Loucy (cell line): Measurements from ENCODE around the gene TSSK2.

Source experiments
- H2AFZ ChIP-seq: fragments of 200-600 bp; sonication (generic); 2 replicates; pipeline ENCODE4 v1.6.0; 2016; ENCODE audit warnings: antibody characterized with exemption, mild to moderate bottlenecking, low read length, moderate library complexity
- H3F3A ChIP-seq: fragments of 200-600 bp; 2 replicates; pipeline ENCODE4 v1.6.0; 2016; ENCODE audit warnings: antibody characterized with exemption, low read depth, mild to moderate bottlenecking
- H3K27me3 ChIP-seq: fragments of 200-600 bp; sonication (generic); 2 replicates; pipeline ENCODE4 v1.6.1; 2014; ENCODE audit warnings: low read length, mild to moderate bottlenecking; ENCODE audit not compliant: insufficient read depth, poor library complexity, severe bottlenecking
- H3K36me3 ChIP-seq: fragments of 200-600 bp; sonication (generic); 2 replicates; pipeline ENCODE4 v1.6.1; 2016; ENCODE audit warnings: low read length; ENCODE audit not compliant: insufficient read depth
- H3K4me1 ChIP-seq: fragments of 200-600 bp; sonication (generic); 2 replicates; pipeline ENCODE4 v1.5.1; 2014; ENCODE audit warnings: low read length, mild to moderate bottlenecking; ENCODE audit not compliant: insufficient read depth, poor library complexity, severe bottlenecking
- H3K4me2 ChIP-seq: fragments of 200-600 bp; sonication (generic); 2 replicates; pipeline ENCODE4 v1.6.0; 2014; ENCODE audit warnings: antibody characterized with exemption, low read length, low read depth, mild to moderate bottlenecking; ENCODE audit not compliant: poor library complexity, severe bottlenecking
- H3K4me3 ChIP-seq: fragments of 200-600 bp; sonication (generic); 2 replicates; pipeline ENCODE4 v1.5.1; 2014; ENCODE audit warnings: low read length, mild to moderate bottlenecking, mixed read lengths; ENCODE audit not compliant: poor library complexity, severe bottlenecking
- H3K79me2 ChIP-seq: fragments of 200-600 bp; sonication (generic); 2 replicates; pipeline ENCODE4 v1.6.1; 2014; ENCODE audit warnings: low read length; ENCODE audit not compliant: insufficient read depth
- H3K9ac ChIP-seq: fragments of 200-600 bp; sonication (generic); 2 replicates; pipeline ENCODE4 v1.6.0; 2014; ENCODE audit warnings: mild to moderate bottlenecking, low read depth, low read length, moderate library complexity; ENCODE audit not compliant: poor library complexity, severe bottlenecking
- H3K9me2 ChIP-seq: fragments of 200-600 bp; sonication (generic); replicated peaks from 2 replicates; pipeline ENCODE4 v1.6.1; 2016; ENCODE audit warnings: low read depth, low read length, mixed read lengths
- H3K9me3 ChIP-seq: fragments of 200-600 bp; sonication (generic); 2 replicates; pipeline ENCODE4 v1.6.1; 2014; ENCODE audit warnings: mild to moderate bottlenecking, antibody characterized with exemption, low read length, low read depth; ENCODE audit not compliant: insufficient read depth
- H4K20me1 ChIP-seq: fragments of 200-600 bp; sonication (generic); 2 replicates; pipeline ENCODE4 v1.6.0; 2014; ENCODE audit warnings: antibody characterized with exemption, low read length, mild to moderate bottlenecking; ENCODE audit not compliant: insufficient read depth, poor library complexity, severe bottlenecking
- EZH2phosphoT487 ChIP-seq: fragments of 200-600 bp; IDR thresholded peaks from 2 replicates; pipeline ENCODE4 v1.6.1; 2018; ENCODE audit warnings: antibody characterized with exemption, mild to moderate bottlenecking, moderate library complexity, borderline replicate concordance
- TF ChIP-seq, protein P1 (sequence below): fragments of 200-600 bp; sonication (generic); conservative IDR thresholded peaks from 2 replicates; pipeline ENCODE4 v1.5.1; 2014; ENCODE audit warnings: mild to moderate bottlenecking, antibody characterized with exemption, low read length

TSSK2 gene

DNA sequence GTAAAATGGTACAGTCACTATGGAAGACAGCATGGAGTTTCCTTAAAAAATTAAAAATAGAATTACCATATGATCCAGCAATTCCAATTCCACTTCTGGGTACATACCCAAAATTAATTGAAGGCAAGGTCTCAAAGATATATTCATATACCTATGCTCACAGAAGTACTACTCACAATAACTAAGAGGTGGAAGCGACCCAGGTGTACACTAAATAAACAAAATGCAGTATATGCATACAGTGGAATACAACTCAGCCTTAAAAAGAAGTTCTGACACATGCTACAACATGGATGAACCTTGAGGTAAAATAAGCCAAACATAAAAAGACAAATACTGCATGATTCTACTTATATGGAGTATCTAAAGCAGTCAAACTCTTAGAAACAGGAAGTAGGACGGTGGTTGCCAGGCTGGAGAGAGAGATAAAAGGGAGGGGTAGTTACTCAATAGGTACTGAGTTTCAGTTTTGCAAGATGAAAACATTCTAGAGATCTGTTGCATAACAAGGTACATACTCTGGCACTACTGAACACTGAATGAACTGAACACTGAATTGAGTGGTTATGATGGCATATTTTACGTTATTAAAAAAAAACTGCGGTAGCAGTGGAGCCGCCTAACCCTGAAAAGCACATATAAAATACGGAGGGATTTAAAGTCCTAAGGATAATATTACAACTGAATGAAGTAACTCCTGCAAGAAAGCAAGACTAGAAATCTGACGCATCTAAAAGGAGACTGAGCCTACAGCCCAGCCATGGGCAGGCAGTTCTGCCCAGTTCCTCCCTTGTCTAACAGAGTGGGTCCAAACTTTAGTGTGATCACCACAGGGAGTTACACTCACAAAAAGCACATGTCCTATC is 21.7 kb upstream of the TSSK2 start:
- Histone ChIP-seq H3K4me3 (peak overlapping the region; percentile 15), H3K27me3 (no peaks in the 10 kb centered on the region), H3K36me3 (no peaks in the 10 kb centered on the region; the same call in 1 of the 2 replicates), H3K9me3 (no peaks in the 10 kb centered on the region), H3K4me2 (peak overlapping the region; percentile 56), H3K9me2 (no peaks in the 10 kb centered on the region), H3F3A (no peaks in the 10 kb centered on the region), H4K20me1 (peaks cover 24% of the 10 kb centered on the region), H3K4me1 (peaks cover 14% of the 10 kb centered on the region), H3K79me2 (peaks cover 81% of the 10 kb centered on the region), H3K9ac (no peak overlapping the region), H2AFZ (no peak overlapping the region)
- no peak for TF ChIP-seq EZH2phosphoT487
- TF ChIP-seq, protein P1, sequence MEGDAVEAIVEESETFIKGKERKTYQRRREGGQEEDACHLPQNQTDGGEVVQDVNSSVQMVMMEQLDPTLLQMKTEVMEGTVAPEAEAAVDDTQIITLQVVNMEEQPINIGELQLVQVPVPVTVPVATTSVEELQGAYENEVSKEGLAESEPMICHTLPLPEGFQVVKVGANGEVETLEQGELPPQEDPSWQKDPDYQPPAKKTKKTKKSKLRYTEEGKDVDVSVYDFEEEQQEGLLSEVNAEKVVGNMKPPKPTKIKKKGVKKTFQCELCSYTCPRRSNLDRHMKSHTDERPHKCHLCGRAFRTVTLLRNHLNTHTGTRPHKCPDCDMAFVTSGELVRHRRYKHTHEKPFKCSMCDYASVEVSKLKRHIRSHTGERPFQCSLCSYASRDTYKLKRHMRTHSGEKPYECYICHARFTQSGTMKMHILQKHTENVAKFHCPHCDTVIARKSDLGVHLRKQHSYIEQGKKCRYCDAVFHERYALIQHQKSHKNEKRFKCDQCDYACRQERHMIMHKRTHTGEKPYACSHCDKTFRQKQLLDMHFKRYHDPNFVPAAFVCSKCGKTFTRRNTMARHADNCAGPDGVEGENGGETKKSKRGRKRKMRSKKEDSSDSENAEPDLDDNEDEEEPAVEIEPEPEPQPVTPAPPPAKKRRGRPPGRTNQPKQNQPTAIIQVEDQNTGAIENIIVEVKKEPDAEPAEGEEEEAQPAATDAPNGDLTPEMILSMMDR: no peak

DNA sequence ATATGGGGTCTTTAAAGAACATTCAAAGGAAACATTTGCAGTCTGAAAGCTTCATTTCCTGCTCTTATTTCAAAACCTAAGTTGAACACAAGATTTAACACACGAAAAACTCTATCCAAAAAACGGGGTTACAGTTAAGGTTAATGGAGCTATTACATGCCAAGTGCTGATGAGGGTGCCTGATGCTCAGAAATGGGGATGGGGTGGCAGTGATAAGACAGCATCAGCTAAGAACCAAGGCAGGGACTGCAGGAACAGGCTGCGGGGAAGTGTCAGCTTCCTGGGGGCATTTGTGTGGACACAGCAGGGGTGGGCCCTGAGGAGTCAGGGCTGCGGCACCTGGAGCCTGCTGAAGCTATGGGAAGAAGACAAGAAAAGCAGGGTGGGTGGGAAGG is 21.0 kb upstream of the TSSK2 start:
- Histone ChIP-seq H3K36me3 (no peaks in the 10 kb centered on the region; the same call in 1 of the 2 replicates), H3K79me2 (peaks cover 82% of the 10 kb centered on the region), H3K9ac (no peak overlapping the region), H4K20me1 (peaks cover 31% of the 10 kb centered on the region), H2AFZ (no peak overlapping the region), H3K9me2 (no peaks in the 10 kb centered on the region), H3K4me3 (no peak overlapping the region), H3K4me1 (peaks cover 19% of the 10 kb centered on the region), H3F3A (no peaks in the 10 kb centered on the region), H3K4me2 (peak overlapping the region; percentile 56), H3K27me3 (no peaks in the 10 kb centered on the region), H3K9me3 (no peaks in the 10 kb centered on the region)
- no peak for TF ChIP-seq EZH2phosphoT487
- TF ChIP-seq, protein P1: no peak

DNA sequence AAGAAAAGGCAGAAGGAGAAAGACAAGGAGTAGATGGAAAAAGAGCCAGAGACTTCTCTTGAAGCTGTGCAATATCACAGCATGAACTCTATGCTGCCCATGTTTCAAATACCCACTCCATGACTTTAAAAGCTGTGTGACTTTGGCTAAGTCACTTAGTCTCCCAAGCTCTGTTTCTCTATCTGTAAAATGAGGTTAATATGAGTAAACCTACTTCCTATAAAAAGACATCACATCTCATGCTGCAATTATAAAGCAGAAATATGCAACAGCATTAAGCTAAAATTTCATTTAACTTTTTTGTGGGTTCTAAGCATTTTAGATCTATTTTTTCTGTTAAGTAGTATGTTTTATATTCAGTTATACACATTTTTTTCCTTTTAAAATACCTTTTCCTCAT is 20.5 kb upstream of the TSSK2 start:
- H3K9me3 ChIP-seq: no peaks in the 10 kb centered on the region
- H3K79me2 ChIP-seq: peaks cover 82% of the 10 kb centered on the region
- no peak overlapping the region for H3K9ac ChIP-seq
- no peak overlapping the region for H2AFZ ChIP-seq
- no peaks in the 10 kb centered on the region for H3K9me2 ChIP-seq
- no peaks in the 10 kb centered on the region for H3F3A ChIP-seq
- peaks cover 20% of the 10 kb centered on the region for H3K4me1 ChIP-seq
- H3K4me3 ChIP-seq: no peak overlapping the region
- no peaks in the 10 kb centered on the region; the same call in 1 of the 2 replicates for H3K36me3 ChIP-seq
- H3K4me2 ChIP-seq: no peak overlapping the region
- peaks cover 36% of the 10 kb centered on the region for H4K20me1 ChIP-seq
- no peak for TF ChIP-seq EZH2phosphoT487
- TF ChIP-seq, protein P1: no peak
- no peaks in the 10 kb centered on the region for H3K27me3 ChIP-seq
